ENCODE data around the gene LDHAL6B.

GRCh38 chr15:59229015-59229414 lies 22.4 kb downstream of the LDHAL6B start:
- TF ChIP-seq POLR2A (IDR thresholded peaks at IDR 0.05; ENCODE audit: low read depth, low read length) (no peak), TAF1 (IDR thresholded peaks at IDR 0.05; ENCODE audit: low read depth, low read length) (no peak), POLR2AphosphoS5 (IDR thresholded peaks at IDR 0.05; ENCODE audit: low read depth, low read length) (no peak)
